Measurements from ENCODE around the gene P4HB. TPM values are rescaled to one million over a fixed set of nuclear protein-coding genes. Genes with fewer than 3 reads are reported as not detected.
A peak's percentile ranks its signal among the peaks of the same experiment; 100 is the strongest.

The P4HB gene
- polyA plus RNA-seq, 1 donor from 2014 or later = 82.8 TPM

DNA sequence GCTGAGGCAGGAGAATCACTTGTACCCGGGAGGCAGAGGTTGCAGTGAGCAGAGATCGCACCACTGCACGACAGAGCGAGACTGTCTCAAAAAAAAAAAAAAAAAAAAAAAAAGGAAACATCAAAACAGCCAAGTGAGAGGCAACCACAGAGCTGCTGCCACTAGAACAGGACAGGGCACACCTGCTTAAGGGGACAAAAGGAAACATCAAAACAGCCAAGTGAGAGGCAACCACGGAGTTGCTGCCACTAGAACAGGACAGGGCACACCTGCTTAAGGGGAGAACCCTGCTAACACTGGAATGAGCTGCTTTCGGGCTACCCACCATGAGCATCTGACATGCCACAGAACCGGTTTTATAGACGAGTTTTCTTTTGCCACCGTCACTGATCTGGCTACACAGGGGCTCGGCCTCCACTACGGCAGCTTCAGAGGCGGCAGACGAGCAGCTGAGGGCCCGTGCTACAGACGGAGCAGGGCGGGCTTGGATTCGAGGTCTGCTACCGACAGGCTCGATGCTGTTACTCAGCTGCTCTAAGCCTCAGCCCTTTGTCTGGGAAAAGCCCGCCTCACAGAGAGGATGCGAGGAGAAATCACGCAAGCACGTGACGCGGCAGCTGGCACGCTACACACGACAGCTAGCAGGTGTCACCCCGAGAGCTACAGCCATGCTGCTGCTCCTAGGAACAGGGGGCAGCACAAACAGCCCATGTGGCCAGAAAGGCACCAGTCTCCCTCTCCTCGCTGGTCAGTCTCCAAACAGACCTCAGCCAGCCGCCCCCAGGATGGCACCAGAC lies 2.0 kb downstream of the P4HB start:
- Histone ChIP-seq H3K27me3 (ENCODE audit: insufficient read depth, low read depth, low read length) (no peaks in the 10 kb centered on the region), H3K4me2 (ENCODE audit: low read length) (no peak overlapping the region), H3K79me2 (replicated peaks; ENCODE audit: insufficient read depth, low read length) (peaks cover 28% of the 10 kb centered on the region), H3F3A (ENCODE audit: insufficient read depth, low read length, poor library complexity, severe bottlenecking) (no peaks in the 10 kb centered on the region), H4K20me1 (ENCODE audit: insufficient read depth) (no peaks in the 10 kb centered on the region), H2AFZ (ENCODE audit: low read depth, low read length) (no peak overlapping the region), H3K9me2 (ENCODE audit: insufficient read depth, low read length) (no peaks in the 10 kb centered on the region), H3K36me3 (ENCODE audit: insufficient read depth, low read length) (no peaks in the 10 kb centered on the region), H3K9me3 (ENCODE audit: low read length) (no peaks in the 10 kb centered on the region), H3K4me3 (ENCODE audit: low read length) (peak overlapping the region; percentile 91), H3K27ac (ENCODE audit: low read length) (no peak overlapping the region), H3K9ac (ENCODE audit: low read length) (no peak overlapping the region)
- TF ChIP-seq MXI1 (conservative IDR thresholded peaks at IDR 0.05; ENCODE audit: poor library complexity, severe bottlenecking) = no peak
- no peak for TF ChIP-seq TAF1 (IDR thresholded peaks at IDR 0.05; ENCODE audit: low read depth)
- TF ChIP-seq POLR2AphosphoS5 (IDR thresholded peaks at IDR 0.05) = no peak
- no peak for TF ChIP-seq RAD21 (conservative IDR thresholded peaks at IDR 0.05)
- TF ChIP-seq SMC3 (conservative IDR thresholded peaks at IDR 0.05; ENCODE audit: poor library complexity) = no peak
- TF ChIP-seq EZH2 (IDR thresholded peaks at IDR 0.05; ENCODE audit: borderline replicate concordance, insufficient read depth, low read length, poor library complexity, severe bottlenecking) = no peak
- TF ChIP-seq, protein P1, sequence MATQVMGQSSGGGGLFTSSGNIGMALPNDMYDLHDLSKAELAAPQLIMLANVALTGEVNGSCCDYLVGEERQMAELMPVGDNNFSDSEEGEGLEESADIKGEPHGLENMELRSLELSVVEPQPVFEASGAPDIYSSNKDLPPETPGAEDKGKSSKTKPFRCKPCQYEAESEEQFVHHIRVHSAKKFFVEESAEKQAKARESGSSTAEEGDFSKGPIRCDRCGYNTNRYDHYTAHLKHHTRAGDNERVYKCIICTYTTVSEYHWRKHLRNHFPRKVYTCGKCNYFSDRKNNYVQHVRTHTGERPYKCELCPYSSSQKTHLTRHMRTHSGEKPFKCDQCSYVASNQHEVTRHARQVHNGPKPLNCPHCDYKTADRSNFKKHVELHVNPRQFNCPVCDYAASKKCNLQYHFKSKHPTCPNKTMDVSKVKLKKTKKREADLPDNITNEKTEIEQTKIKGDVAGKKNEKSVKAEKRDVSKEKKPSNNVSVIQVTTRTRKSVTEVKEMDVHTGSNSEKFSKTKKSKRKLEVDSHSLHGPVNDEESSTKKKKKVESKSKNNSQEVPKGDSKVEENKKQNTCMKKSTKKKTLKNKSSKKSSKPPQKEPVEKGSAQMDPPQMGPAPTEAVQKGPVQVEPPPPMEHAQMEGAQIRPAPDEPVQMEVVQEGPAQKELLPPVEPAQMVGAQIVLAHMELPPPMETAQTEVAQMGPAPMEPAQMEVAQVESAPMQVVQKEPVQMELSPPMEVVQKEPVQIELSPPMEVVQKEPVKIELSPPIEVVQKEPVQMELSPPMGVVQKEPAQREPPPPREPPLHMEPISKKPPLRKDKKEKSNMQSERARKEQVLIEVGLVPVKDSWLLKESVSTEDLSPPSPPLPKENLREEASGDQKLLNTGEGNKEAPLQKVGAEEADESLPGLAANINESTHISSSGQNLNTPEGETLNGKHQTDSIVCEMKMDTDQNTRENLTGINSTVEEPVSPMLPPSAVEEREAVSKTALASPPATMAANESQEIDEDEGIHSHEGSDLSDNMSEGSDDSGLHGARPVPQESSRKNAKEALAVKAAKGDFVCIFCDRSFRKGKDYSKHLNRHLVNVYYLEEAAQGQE (IDR thresholded peaks at IDR 0.05; ENCODE audit: borderline replicate concordance) = no peak
- TF ChIP-seq EP300 (conservative IDR thresholded peaks at IDR 0.05; ENCODE audit: poor library complexity, severe bottlenecking) = no peak
- TF ChIP-seq, protein P2, sequence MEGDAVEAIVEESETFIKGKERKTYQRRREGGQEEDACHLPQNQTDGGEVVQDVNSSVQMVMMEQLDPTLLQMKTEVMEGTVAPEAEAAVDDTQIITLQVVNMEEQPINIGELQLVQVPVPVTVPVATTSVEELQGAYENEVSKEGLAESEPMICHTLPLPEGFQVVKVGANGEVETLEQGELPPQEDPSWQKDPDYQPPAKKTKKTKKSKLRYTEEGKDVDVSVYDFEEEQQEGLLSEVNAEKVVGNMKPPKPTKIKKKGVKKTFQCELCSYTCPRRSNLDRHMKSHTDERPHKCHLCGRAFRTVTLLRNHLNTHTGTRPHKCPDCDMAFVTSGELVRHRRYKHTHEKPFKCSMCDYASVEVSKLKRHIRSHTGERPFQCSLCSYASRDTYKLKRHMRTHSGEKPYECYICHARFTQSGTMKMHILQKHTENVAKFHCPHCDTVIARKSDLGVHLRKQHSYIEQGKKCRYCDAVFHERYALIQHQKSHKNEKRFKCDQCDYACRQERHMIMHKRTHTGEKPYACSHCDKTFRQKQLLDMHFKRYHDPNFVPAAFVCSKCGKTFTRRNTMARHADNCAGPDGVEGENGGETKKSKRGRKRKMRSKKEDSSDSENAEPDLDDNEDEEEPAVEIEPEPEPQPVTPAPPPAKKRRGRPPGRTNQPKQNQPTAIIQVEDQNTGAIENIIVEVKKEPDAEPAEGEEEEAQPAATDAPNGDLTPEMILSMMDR (IDR thresholded peaks at IDR 0.05; ENCODE audit: poor library complexity, severe bottlenecking) = no peak

DNA sequence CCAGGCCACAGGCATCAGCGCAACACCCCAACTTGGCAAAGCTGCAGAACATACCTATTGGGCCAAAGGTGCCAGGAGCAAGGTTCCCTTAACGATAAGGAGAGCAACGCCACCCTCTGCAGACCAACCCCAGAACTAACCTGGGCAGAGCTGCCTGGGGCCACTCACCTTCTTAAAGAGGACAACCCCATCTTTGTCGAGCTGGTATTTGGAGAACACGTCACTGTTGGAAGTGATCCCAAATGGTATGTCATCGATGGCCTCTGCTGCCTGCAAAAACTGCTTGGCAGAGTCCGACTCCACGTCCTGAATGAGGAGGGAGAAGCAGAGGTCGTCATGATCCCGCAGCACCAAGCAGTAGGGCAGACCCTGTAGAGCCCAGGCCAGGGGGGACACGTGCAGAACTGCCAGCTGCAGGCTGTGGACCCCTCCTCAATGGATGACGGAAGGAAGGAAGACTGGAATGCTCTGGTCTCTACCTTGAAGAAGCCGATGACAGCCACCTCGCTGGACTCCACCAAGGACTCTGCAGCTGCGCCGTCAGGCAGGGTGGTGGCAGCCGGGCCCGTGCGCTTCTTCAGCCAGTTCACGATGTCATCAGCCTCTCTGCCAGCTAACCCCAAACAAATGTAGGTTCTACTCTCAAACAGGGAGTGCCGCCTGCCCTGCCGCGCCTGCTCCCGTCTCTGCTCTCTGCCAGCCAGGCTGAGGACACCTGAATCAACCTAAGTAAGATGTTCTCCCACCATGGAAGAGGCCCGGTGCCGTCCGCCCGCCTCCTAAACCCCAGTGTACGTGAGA lies 5.2 kb downstream of the P4HB start:
- Histone ChIP-seq H3K36me3 (ENCODE audit: insufficient read depth, low read length) (peaks cover 4% of the 10 kb centered on the region), H2AFZ (ENCODE audit: low read depth, low read length) (no peak overlapping the region), H3K9me3 (ENCODE audit: low read length) (no peaks in the 10 kb centered on the region), H3K27ac (ENCODE audit: low read length) (no peak overlapping the region), H3K27me3 (ENCODE audit: insufficient read depth, low read depth, low read length) (no peaks in the 10 kb centered on the region), H3K4me3 (ENCODE audit: low read length) (no peak overlapping the region), H3F3A (ENCODE audit: insufficient read depth, low read length, poor library complexity, severe bottlenecking) (no peaks in the 10 kb centered on the region), H3K9ac (ENCODE audit: low read length) (no peak overlapping the region), H3K9me2 (ENCODE audit: insufficient read depth, low read length) (no peaks in the 10 kb centered on the region), H4K20me1 (ENCODE audit: insufficient read depth) (no peaks in the 10 kb centered on the region), H3K79me2 (replicated peaks; ENCODE audit: insufficient read depth, low read length) (peaks cover 21% of the 10 kb centered on the region), H3K4me2 (ENCODE audit: low read length) (no peak overlapping the region)
- TF ChIP-seq, protein P2 (IDR thresholded peaks at IDR 0.05; ENCODE audit: poor library complexity, severe bottlenecking) = no peak
- TF ChIP-seq SMC3 (conservative IDR thresholded peaks at IDR 0.05; ENCODE audit: poor library complexity) (no peak), EZH2 (IDR thresholded peaks at IDR 0.05; ENCODE audit: borderline replicate concordance, insufficient read depth, low read length, poor library complexity, severe bottlenecking) (no peak), RAD21 (conservative IDR thresholded peaks at IDR 0.05) (no peak), POLR2AphosphoS5 (IDR thresholded peaks at IDR 0.05) (no peak), TAF1 (IDR thresholded peaks at IDR 0.05; ENCODE audit: low read depth) (no peak), EP300 (conservative IDR thresholded peaks at IDR 0.05; ENCODE audit: poor library complexity, severe bottlenecking) (no peak), MXI1 (conservative IDR thresholded peaks at IDR 0.05; ENCODE audit: poor library complexity, severe bottlenecking) (no peak)
- TF ChIP-seq, protein P1 (IDR thresholded peaks at IDR 0.05; ENCODE audit: borderline replicate concordance) = no peak
